Activated naive CD4-positive, alpha-beta T cell treated with anti-CD3 and anti-CD28 coated beads, Interleukin-2, amount 10 ng/mL, durations not matched to agents 7 days and 5 days (primary cell): Measurements from ENCODE around the gene RTN4IP1.
"Not testable (repeated sequence)": the region's sequence is repeated elsewhere in the genome, so short reads cannot be mapped to it uniquely, and the experiment has no call there.

Source experiments
- CTCF ChIA-PET: fragments of 350-600 bp; sonication (Branson Sonifier 250); formaldehyde crosslinking; loops from one replicate; lab custom pipeline; 2021; ENCODE audit warnings: antibody characterized with exemption; lab: Charles Lee
- DNase-seq: peaks from one replicate; pipeline ENCODE4 v3.0.0-alpha.2; 2020
- H3K27ac Mint-ChIP-seq: one replicate; pipeline ENCODE4 v1.8.0; 2021; ENCODE audit warnings: mild to moderate bottlenecking, moderate library complexity, mixed read lengths
- H3K27me3 Mint-ChIP-seq: one replicate; pipeline ENCODE4 v1.8.0; 2021; ENCODE audit warnings: mild to moderate bottlenecking, mixed read lengths
- H3K36me3 Mint-ChIP-seq: one replicate; pipeline ENCODE4 v1.8.0; 2021; ENCODE audit warnings: mixed read lengths
- H3K4me1 Mint-ChIP-seq: one replicate; pipeline ENCODE4 v1.8.0; 2021; ENCODE audit warnings: mixed read lengths
- H3K4me3 Mint-ChIP-seq: one replicate; pipeline ENCODE4 v1.8.0; 2021; ENCODE audit warnings: mild to moderate bottlenecking, moderate library complexity, mixed read lengths
- H3K9me3 Mint-ChIP-seq: one replicate; pipeline ENCODE4 v1.8.0; 2021; ENCODE audit warnings: mixed read lengths

RTN4IP1 gene

GRCh38 chr6:106637717-106638341, 8.5 kb upstream of the RTN4IP1 start:
- peaks cover 11% of the 10 kb centered on the region for H3K36me3 Mint-ChIP-seq
- no peak overlapping the region for H3K27ac Mint-ChIP-seq
- CTCF ChIA-PET, result no interaction called here
- H3K4me3 Mint-ChIP-seq, result no peak overlapping the region
- H3K9me3 Mint-ChIP-seq, result no peaks in the 10 kb centered on the region
- DNase-seq, result no peak
- no peaks in the 10 kb centered on the region for H3K27me3 Mint-ChIP-seq
- peaks cover 14% of the 10 kb centered on the region for H3K4me1 Mint-ChIP-seq

GRCh38 chr6:106637051-106637716, 7.9 kb upstream of the RTN4IP1 start:
- Mint-ChIP-seq H3K4me3 (no peak overlapping the region), H3K36me3 (peaks cover 9% of the 10 kb centered on the region), H3K9me3 (no peaks in the 10 kb centered on the region), H3K27ac (no peak overlapping the region), H3K4me1 (peaks cover 16% of the 10 kb centered on the region), H3K27me3 (no peaks in the 10 kb centered on the region)
- DNase-seq, result no peak
- CTCF ChIA-PET, result no interaction called here

DNA sequence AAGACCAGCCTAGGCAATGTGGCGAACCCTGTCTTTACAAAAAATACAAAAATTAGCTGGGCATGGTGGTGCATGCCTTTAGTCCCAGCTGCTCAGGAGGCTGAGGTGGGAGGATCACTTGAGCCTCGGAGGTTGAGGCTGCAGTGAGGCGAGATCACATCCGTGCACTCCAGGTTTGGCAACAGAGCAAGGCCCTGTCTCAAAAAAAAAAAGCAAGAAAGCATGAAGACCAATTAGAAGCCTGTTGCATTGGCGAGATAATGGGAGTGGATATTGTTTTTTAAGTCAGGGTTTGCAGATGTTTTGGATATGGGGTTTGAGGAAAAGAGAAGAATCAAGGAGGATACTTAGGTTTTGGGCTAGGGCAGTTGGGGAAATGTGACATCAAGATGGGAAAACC, 5.3 kb upstream of the RTN4IP1 start:
- Mint-ChIP-seq H3K27ac (no peak overlapping the region), H3K9me3 (no peaks in the 10 kb centered on the region), H3K36me3 (peaks cover 11% of the 10 kb centered on the region), H3K4me1 (peaks cover 27% of the 10 kb centered on the region), H3K4me3 (no peak overlapping the region), H3K27me3 (no peaks in the 10 kb centered on the region)
- CTCF ChIA-PET, result no interaction called here
- DNase-seq, result no peak

- Mint-ChIP-seq H3K36me3 (peaks cover 5% of the 10 kb centered on the region), H3K27ac (no peak overlapping the region), H3K4me1 (peaks cover 34% of the 10 kb centered on the region), H3K9me3 (no peaks in the 10 kb centered on the region), H3K27me3 (no peaks in the 10 kb centered on the region), H3K4me3 (no peak overlapping the region)
- CTCF ChIA-PET, result no interaction called here
- DNase-seq, result no peak
These were observed 2.0 kb upstream of the RTN4IP1 start for GRCh38 chr6:106631346-106631745.

- peaks cover 35% of the 10 kb centered on the region for H3K4me1 Mint-ChIP-seq
- no peak for DNase-seq
- peak overlapping the region; percentile 88 for H3K4me3 Mint-ChIP-seq
- CTCF ChIA-PET, result interaction anchor here (0.7 to 1.3 kb wide), 3 partner anchors 9 to 347 kb away, joined by 3 read pairs; no protein-coding TSS in a partner anchor
- H3K9me3 Mint-ChIP-seq, result no peaks in the 10 kb centered on the region
- H3K27ac Mint-ChIP-seq, result peak overlapping the region; percentile 96
- peaks cover 5% of the 10 kb centered on the region for H3K36me3 Mint-ChIP-seq
- no peaks in the 10 kb centered on the region for H3K27me3 Mint-ChIP-seq
These were observed 1.1 kb upstream of the RTN4IP1 start for GRCh38 chr6:106630366-106630765.

DNA sequence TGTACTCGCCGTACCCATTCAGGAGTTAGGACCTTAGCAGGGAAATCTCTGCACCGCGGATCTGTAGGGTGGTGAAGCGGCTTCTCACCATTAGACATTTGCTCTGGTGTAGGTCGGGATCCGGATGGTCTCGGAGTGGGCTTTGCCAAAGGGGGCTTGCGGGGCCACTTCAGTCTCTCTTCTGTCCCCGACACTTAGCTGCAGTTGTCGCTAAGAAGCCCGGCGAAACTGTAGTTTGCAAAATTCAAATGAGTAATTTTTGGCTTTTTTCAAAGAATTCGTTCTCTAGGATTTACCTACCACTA, 513 bp upstream of the RTN4IP1 start:
- Mint-ChIP-seq H3K4me1 (peaks cover 35% of the 10 kb centered on the region), H3K27me3 (no peaks in the 10 kb centered on the region), H3K4me3 (peak overlapping the region; percentile 88), H3K27ac (peak overlapping the region; percentile 96), H3K36me3 (peaks cover 5% of the 10 kb centered on the region), H3K9me3 (no peaks in the 10 kb centered on the region)
- CTCF ChIA-PET, result interaction anchor here (1.1 to 1.3 kb wide), 2 partner anchors 9 to 184 kb away, joined by 3 read pairs; no protein-coding TSS in a partner anchor
- no peak for DNase-seq

GRCh38 chr6:106628658-106629102, 618 bp downstream of the RTN4IP1 start:
- H3K9me3 Mint-ChIP-seq, result no peaks in the 10 kb centered on the region
- H3K27me3 Mint-ChIP-seq, result no peaks in the 10 kb centered on the region
- H3K27ac Mint-ChIP-seq, result peak overlapping the region; percentile 96
- CTCF ChIA-PET, result no interaction called here
- peaks cover 5% of the 10 kb centered on the region for H3K36me3 Mint-ChIP-seq
- peaks cover 35% of the 10 kb centered on the region for H3K4me1 Mint-ChIP-seq
- DNase-seq, result no peak
- peak overlapping the region; percentile 88 for H3K4me3 Mint-ChIP-seq

DNA sequence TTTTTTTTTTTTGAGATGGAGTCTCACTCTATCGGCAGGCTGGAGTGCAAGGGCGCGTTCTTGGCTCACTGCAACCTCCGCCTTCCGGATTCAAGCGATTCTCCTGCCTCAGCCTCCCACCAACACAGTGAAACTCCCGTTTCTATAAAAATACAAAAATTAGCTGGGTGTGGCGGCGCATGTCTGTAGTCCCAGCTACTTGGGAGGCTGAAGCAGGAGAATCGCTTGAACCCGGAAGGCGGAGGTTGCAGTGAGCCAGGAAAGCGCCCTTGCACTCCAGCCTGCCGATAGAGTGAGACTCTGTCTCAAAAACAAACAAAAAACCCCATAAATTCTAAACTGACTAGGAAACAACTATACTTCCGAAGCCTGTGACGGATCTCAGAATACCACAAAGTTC, 1.5 kb downstream of the RTN4IP1 start:
- Mint-ChIP-seq H3K4me1 (peaks cover 34% of the 10 kb centered on the region), H3K4me3 (peak overlapping the region; percentile 45)
- H3K9me3 Mint-ChIP-seq, H3K27me3 Mint-ChIP-seq, H3K36me3 Mint-ChIP-seq, H3K27ac Mint-ChIP-seq, DNase-seq: not testable (repeated sequence)
- CTCF ChIA-PET, result interaction anchor here (0.7 to 0.9 kb wide), 2 partner anchors 18 to 20 kb away, joined by 3 read pairs; no protein-coding TSS in a partner anchor

- DNase-seq, result no peak
- Mint-ChIP-seq H3K27me3 (no peaks in the 10 kb centered on the region), H3K9me3 (peaks cover 5% of the 10 kb centered on the region), H3K27ac (no peak overlapping the region), H3K36me3 (peaks cover 12% of the 10 kb centered on the region), H3K4me1 (peaks cover 33% of the 10 kb centered on the region), H3K4me3 (no peak overlapping the region)
- CTCF ChIA-PET, result no interaction called here
These were observed 2.8 kb downstream of the RTN4IP1 start for GRCh38 chr6:106626485-106626884.

DNA sequence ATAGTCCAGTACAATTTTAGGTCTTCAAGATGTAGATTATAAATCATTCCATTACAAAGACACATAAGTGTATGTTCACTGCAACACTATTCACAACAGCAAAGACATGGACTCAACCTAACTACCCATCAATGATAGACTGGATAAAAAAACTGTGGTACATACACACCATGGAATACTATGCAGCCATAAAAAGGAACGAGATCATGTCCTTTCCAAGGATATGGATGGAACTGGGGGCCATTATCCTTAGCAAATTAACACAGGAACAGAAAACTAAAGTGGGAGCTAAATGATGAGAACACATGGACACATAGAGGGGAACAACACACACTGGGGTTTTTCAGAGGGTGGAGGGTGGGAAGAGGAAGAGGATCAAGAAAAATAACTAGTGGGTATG, 6.3 kb downstream of the RTN4IP1 start:
- DNase-seq, result no peak
- Mint-ChIP-seq H3K36me3 (peaks cover 12% of the 10 kb centered on the region), H3K9me3 (peaks cover 5% of the 10 kb centered on the region), H3K27me3 (no peaks in the 10 kb centered on the region), H3K4me1 (peaks cover 8% of the 10 kb centered on the region), H3K4me3 (no peak overlapping the region), H3K27ac (no peak overlapping the region)
- CTCF ChIA-PET, result interaction anchor here (1.5 kb wide), 1 partner anchor 12 kb away, joined by 4 read pairs; no protein-coding TSS in a partner anchor

DNA sequence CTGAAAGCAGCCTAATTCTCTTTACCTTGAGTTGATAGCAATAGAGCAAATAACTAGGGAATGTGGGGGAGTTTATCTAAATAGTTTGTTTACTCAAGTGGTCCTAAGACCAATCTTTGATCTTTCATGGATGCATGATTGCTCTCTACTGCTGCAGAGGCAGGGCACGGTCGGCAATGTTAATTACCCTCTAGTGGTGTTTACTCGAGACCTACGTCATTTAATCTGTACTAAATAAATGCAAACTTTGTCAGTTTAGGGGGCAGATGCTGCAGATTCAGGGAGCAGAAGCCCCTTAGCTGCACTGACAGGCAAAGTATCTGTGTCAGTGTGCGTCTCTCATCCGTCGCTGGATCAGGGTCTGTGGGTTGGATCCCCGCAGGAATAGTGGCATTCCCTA, 6.9 kb downstream of the RTN4IP1 start:
- H3K9me3 Mint-ChIP-seq, result peaks cover 5% of the 10 kb centered on the region
- DNase-seq, result no peak
- H3K36me3 Mint-ChIP-seq, result peaks cover 12% of the 10 kb centered on the region
- H3K4me1 Mint-ChIP-seq, result peaks cover 5% of the 10 kb centered on the region
- H3K27ac Mint-ChIP-seq, result no peak overlapping the region
- H3K27me3 Mint-ChIP-seq, result no peaks in the 10 kb centered on the region
- no peak overlapping the region for H3K4me3 Mint-ChIP-seq
- CTCF ChIA-PET, result interaction anchor here (0.6 to 1.5 kb wide), 3 partner anchors 11 to 245 kb away, joined by 3 to 4 read pairs (median 3); no protein-coding TSS in a partner anchor

DNA sequence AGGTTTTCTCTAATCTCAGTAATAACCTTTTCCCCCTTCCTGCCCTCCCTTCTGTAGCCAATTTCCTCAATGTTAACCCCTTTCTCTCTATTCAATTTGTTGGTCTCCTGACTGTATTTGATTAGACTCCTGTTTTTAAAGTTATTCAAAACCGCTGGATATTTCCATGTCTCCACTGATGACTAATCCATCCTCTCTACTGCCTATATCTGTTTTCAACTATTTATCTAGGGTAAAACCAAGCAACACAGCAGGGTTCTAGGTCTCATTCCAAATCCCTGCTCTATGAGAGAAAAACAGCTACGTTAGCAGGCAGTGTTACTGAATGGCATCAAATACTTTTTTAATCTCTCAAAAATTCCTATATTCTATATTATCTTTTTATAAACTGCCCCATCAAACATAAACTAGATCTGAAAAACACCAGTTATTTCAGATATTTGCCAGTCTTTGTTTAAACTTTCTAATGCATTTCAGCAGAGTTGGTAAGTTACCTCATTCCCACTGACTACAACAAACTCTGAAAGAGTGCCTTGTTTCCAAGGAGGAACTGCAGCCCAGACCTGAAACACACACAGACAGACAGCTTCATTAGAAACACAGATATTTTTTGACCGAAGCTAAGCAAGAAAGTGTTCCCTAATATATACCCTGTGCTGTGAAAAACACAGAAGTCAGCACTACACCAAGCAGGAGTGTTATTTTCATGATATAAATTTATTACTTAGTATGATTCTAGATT, 8.2 kb downstream of the RTN4IP1 start:
- H3K4me3 Mint-ChIP-seq, result no peak overlapping the region
- CTCF ChIA-PET, result interaction anchor here (0.7 to 1.8 kb wide), 4 partner anchors 10 to 358 kb away, joined by 3 to 4 read pairs (median 4); no protein-coding TSS in a partner anchor
- H3K36me3 Mint-ChIP-seq, result peaks cover 12% of the 10 kb centered on the region
- no peak for DNase-seq
- peaks cover 1% of the 10 kb centered on the region for H3K4me1 Mint-ChIP-seq
- no peak overlapping the region for H3K27ac Mint-ChIP-seq
- H3K27me3 Mint-ChIP-seq, result no peaks in the 10 kb centered on the region
- peaks cover 5% of the 10 kb centered on the region for H3K9me3 Mint-ChIP-seq

- CTCF ChIA-PET, result interaction anchor here (1.1 kb wide), 1 partner anchor 11 kb away, joined by 3 read pairs; no protein-coding TSS in a partner anchor
- no peak overlapping the region for H3K4me3 Mint-ChIP-seq
- peaks cover 12% of the 10 kb centered on the region for H3K36me3 Mint-ChIP-seq
- H3K27me3 Mint-ChIP-seq, result no peaks in the 10 kb centered on the region
- DNase-seq, result no peak
- no peak overlapping the region for H3K27ac Mint-ChIP-seq
- peaks cover 5% of the 10 kb centered on the region for H3K9me3 Mint-ChIP-seq
- peaks cover 3% of the 10 kb centered on the region for H3K4me1 Mint-ChIP-seq
These were observed 10.1 kb downstream of the RTN4IP1 start for GRCh38 chr6:106619223-106619622.

DNA sequence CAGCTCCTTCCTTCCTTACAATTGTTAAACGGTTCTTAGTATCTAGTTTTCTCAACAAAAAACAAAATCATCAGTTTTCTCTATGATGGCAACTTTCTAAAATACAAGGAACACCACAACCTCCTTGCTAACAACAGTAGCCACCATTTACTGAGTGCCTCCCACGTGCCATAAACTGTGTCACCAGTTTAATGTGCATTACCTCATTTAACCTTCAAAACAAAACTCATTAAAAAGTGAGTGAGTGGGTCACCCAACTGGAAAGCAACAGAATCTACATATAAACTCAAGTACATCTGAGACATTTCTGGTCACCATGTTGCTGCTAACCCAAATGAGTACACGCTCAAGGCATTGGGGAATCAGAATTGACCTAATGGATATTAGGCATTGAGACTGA, 11.0 kb downstream of the RTN4IP1 start:
- peaks cover 10% of the 10 kb centered on the region for H3K4me1 Mint-ChIP-seq
- H3K36me3 Mint-ChIP-seq, result peaks cover 12% of the 10 kb centered on the region
- H3K27ac Mint-ChIP-seq, result no peak overlapping the region
- DNase-seq, result no peak
- no peaks in the 10 kb centered on the region for H3K27me3 Mint-ChIP-seq
- CTCF ChIA-PET, result interaction anchor here (0.8 to 1.3 kb wide), 3 partner anchors 9 to 361 kb away, joined by 3 read pairs; no protein-coding TSS in a partner anchor
- H3K4me3 Mint-ChIP-seq, result no peak overlapping the region
- H3K9me3 Mint-ChIP-seq, result peaks cover 5% of the 10 kb centered on the region
